ENCODE results near the gene FRMD3.

DNA sequence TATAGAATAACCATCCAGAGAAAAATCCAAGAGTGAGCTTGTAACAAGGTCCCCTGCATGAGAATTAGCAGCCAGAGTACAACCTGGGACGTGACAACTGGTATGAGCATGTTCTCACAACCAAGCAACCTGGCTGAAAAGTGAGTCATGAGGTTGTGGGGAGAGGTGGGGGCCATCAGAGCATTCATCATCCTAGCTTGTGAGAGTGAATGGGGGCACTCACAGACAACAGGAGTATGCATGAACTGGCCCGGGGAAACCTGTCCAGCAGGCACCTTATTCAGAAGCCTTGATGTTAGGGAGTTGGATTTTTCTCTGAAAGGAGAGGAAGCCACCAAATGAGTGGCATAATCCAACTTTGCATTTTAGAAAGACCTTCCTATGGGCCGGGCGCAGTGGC, 113.0 kb downstream of the FRMD3 start:
- TF ChIP-seq, protein P1, sequence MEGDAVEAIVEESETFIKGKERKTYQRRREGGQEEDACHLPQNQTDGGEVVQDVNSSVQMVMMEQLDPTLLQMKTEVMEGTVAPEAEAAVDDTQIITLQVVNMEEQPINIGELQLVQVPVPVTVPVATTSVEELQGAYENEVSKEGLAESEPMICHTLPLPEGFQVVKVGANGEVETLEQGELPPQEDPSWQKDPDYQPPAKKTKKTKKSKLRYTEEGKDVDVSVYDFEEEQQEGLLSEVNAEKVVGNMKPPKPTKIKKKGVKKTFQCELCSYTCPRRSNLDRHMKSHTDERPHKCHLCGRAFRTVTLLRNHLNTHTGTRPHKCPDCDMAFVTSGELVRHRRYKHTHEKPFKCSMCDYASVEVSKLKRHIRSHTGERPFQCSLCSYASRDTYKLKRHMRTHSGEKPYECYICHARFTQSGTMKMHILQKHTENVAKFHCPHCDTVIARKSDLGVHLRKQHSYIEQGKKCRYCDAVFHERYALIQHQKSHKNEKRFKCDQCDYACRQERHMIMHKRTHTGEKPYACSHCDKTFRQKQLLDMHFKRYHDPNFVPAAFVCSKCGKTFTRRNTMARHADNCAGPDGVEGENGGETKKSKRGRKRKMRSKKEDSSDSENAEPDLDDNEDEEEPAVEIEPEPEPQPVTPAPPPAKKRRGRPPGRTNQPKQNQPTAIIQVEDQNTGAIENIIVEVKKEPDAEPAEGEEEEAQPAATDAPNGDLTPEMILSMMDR (IDR thresholded peaks at IDR 0.05) = no peak
- TF ChIP-seq, protein P2, sequence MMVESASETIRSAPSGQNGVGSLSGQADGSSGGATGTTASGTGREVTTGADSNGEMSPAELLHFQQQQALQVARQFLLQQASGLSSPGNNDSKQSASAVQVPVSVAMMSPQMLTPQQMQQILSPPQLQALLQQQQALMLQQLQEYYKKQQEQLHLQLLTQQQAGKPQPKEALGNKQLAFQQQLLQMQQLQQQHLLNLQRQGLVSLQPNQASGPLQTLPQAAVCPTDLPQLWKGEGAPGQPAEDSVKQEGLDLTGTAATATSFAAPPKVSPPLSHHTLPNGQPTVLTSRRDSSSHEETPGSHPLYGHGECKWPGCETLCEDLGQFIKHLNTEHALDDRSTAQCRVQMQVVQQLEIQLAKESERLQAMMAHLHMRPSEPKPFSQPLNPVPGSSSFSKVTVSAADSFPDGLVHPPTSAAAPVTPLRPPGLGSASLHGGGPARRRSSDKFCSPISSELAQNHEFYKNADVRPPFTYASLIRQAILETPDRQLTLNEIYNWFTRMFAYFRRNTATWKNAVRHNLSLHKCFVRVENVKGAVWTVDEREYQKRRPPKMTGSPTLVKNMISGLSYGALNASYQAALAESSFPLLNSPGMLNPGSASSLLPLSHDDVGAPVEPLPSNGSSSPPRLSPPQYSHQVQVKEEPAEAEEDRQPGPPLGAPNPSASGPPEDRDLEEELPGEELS (CRISPR knock-in tag; IDR thresholded peaks at IDR 0.05) = no peak
- TF ChIP-seq, protein P3, sequence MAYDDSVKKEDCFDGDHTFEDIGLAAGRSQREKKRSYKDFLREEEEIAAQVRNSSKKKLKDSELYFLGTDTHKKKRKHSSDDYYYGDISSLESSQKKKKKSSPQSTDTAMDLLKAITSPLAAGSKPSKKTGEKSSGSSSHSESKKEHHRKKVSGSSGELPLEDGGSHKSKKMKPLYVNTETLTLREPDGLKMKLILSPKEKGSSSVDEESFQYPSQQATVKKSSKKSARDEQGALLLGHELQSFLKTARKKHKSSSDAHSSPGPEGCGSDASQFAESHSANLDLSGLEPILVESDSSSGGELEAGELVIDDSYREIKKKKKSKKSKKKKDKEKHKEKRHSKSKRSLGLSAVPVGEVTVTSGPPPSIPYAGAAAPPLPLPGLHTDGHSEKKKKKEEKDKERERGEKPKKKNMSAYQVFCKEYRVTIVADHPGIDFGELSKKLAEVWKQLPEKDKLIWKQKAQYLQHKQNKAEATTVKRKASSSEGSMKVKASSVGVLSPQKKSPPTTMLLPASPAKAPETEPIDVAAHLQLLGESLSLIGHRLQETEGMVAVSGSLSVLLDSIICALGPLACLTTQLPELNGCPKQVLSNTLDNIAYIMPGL (CRISPR knock-in tag; IDR thresholded peaks at IDR 0.05) = no peak
- TF ChIP-seq, protein P4, sequence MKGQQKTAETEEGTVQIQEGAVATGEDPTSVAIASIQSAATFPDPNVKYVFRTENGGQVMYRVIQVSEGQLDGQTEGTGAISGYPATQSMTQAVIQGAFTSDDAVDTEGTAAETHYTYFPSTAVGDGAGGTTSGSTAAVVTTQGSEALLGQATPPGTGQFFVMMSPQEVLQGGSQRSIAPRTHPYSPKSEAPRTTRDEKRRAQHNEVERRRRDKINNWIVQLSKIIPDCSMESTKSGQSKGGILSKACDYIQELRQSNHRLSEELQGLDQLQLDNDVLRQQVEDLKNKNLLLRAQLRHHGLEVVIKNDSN (CRISPR knock-in tag; IDR thresholded peaks at IDR 0.05) = no peak
- TF ChIP-seq, protein P5, sequence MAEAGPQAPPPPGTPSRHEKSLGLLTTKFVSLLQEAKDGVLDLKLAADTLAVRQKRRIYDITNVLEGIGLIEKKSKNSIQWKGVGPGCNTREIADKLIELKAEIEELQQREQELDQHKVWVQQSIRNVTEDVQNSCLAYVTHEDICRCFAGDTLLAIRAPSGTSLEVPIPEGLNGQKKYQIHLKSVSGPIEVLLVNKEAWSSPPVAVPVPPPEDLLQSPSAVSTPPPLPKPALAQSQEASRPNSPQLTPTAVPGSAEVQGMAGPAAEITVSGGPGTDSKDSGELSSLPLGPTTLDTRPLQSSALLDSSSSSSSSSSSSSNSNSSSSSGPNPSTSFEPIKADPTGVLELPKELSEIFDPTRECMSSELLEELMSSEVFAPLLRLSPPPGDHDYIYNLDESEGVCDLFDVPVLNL (CRISPR knock-in tag; IDR thresholded peaks at IDR 0.05; ENCODE audit: borderline replicate concordance, low read depth) = no peak
- TF ChIP-seq, protein P6, sequence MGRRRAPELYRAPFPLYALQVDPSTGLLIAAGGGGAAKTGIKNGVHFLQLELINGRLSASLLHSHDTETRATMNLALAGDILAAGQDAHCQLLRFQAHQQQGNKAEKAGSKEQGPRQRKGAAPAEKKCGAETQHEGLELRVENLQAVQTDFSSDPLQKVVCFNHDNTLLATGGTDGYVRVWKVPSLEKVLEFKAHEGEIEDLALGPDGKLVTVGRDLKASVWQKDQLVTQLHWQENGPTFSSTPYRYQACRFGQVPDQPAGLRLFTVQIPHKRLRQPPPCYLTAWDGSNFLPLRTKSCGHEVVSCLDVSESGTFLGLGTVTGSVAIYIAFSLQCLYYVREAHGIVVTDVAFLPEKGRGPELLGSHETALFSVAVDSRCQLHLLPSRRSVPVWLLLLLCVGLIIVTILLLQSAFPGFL (CRISPR knock-in tag; IDR thresholded peaks at IDR 0.05; ENCODE audit: borderline replicate concordance) = no peak
- TF ChIP-seq GTF2I (CRISPR knock-in tag; conservative IDR thresholded peaks at IDR 0.05) (no peak), ESRRA (CRISPR knock-in tag; IDR thresholded peaks at IDR 0.05; ENCODE audit: borderline replicate concordance) (no peak)

Measured in WTC11 (cell line).